GM20000 (cell line): ENCODE measurements around the gene MUC5B.

Experiments used
- DNase-seq: peaks from one replicate; pipeline ENCODE4 v3.0.0; 2012; ENCODE audit warnings: low spot score
- CTCF ChIP-seq: IDR thresholded peaks from 2 replicates; pipeline ENCODE4 v1.5.1; 2012; ENCODE audit warnings: mild to moderate bottlenecking, control low read depth; ENCODE audit errors: extremely low read depth, missing control alignments

Gene MUC5B

DNA sequence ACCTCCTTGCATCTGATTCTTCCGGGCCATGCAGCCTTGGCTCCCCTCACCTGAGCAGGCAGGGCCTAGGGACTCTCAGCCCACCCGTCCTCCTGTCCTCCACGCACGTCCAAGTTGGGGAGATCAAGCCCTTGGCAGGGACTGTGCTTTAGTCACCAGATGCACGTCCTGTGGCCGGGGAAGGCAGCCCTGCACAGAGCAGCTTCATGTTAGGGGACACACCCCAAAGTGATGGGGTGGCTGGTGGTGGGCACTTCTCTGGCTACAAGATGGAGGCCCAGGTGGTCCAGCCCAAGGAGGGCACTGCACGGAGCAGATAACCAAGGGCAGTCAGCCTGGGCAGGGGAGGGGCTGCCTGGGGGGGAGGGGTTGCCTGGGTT, 1.2 kb downstream of the MUC5B start:
- no peak for TF ChIP-seq CTCF
- DNase-seq = no peak

DNA sequence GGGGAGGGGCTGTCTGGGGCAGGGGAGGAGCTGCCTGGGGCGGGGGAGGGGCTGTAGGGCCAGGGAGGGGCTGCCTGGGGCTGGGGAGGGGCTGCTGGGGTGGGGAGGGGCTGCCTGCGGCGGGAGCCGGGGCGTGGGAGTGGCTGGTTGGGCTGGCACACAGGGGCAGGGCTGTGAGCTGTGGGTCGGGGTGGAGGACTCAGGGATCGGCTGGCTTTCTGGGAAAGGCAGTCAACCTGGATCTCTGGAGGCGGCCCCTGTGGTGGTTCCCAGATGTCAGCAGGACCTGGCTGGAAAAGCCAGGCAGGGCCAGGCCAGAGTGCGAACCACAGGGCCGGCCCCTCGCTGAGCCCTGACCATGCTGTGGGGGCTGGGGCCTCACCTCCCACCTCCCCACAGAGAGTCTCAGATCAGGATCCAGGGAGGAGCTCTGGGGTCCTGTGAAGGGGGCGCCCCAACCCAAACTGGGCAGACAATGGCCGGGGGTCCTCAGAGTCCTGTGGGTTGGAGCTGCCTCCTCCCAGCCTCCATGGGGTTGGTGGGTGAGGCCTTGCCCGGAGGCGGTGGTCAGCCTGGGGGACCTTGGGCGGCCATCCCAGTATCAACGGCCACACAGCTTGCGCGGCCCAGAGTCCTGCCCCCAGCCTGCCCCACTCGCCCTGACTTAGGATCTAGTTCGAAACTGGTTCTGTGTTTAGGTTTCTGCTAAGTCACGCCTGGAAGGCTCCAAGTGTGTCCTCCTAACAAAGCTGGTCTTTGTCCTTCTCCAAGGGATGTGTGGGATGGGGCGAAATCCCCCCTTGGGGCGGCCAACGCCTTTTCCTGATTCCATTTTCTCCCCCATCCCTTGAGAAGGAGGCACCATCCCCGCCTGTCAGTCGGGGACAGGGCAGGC, 1.9 kb downstream of the MUC5B start:
- TF ChIP-seq CTCF = no peak
- DNase-seq = peak; percentile 40

DNA sequence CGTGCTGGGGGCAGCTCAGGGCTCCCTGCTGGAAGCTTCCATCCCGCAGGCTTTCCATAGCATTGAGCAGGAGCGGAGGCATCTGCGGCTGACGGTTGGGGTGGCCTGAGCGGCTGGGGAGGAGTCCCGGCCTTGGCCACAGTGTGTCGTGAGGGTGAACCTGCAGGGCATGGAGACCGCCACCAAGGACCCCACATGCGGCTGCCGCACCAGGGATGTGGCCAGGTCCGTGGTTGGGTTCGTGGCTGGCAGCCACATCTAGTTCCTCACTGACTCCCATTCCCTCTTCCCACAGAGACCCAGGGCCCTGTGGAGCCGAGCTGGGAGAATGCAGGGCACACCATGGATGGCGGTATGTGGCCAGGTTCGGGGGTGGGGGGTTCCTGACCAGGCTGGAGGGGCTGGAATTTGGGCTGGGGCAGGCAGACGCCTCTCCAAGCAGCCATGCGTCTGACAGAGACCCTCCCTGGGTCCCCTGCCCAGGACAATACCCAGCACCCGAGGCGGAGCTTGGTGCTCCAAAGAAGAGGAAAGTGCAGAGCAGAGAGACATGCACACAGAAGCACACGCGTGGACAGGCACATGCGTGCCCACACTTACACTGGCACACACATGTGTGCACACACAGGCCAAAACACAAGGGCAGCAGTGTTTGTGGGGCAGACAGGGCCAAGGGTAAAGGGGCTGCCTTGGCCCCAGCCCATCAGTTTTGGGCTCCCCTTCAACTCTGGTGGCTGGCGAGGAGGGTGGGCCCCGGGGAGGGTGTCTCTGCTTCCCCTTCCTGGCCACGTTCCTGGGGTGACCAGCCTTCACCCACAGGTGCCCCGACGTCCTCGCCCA, 2.7 kb downstream of the MUC5B start:
- TF ChIP-seq CTCF = no peak

GRCh38 chr11:1226226-1226985, 3.5 kb downstream of the MUC5B start:
- no peak for TF ChIP-seq CTCF
- peak; percentile 64 for DNase-seq

More for the DNA sequence above, 2.7 kb downstream of the MUC5B start:
- peak; percentile 41 for DNase-seq

GRCh38 chr11:1226986-1227550, 4.2 kb downstream of the MUC5B start:
- DNase-seq = peak; percentile 36
- no peak for TF ChIP-seq CTCF

DNA sequence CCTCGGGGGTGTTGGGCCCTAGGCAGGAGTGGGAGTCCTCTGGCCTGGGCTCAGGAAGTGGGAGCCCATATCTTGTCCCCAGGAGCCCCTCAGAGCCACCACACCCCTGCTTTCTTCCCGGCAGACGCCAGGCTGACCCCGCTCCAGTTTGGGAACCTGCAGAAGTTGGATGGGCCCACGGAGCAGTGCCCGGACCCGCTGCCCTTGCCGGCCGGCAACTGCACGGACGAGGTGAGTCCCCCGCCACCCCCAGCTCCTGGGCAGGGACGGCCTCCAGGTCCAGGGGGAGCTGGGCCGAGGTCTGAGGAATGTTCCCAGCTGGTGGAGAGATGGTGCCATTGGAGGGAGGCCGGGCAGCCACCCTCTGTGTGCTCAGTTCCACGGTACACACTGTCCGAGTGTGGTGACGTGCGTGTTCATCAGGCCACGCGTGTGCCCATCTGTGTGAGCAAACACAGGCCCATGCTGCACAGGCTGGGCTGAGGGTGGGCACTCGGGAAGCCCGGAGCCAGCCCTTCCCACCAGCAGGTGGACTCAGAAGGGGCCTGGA, 4.8 kb downstream of the MUC5B start:
- no peak for TF ChIP-seq CTCF
- DNase-seq = peak; percentile 43
